Measurements from ENCODE around the gene FBXO38. TPM values are rescaled to one million over a fixed set of nuclear protein-coding genes. Genes with fewer than 3 reads are reported as not detected.

Gene FBXO38
- total and polyA plus RNA-seq, 2 of the 13 experiments (the other 11 are each of a cell fraction or from before 2014, with no cell fraction given) = 24.8 to 35.9 TPM

GRCh38 chr5:148383564-148384379 is at the start of gene FBXO38 (continued):
- TF ChIP-seq ZBTB46 (CRISPR knock-in tag; IDR thresholded peaks at IDR 0.05; ENCODE audit: borderline replicate concordance) (no peak), ZNF788 (CRISPR knock-in tag; IDR thresholded peaks at IDR 0.05; ENCODE audit: borderline replicate concordance) (peak; percentile 92; the same call in 1 of the 2 replicates), ZNF547 (CRISPR knock-in tag; IDR thresholded peaks at IDR 0.05) (peak; percentile 49; the same call in 1 of the 2 replicates), ZNF30 (CRISPR knock-in tag; IDR thresholded peaks at IDR 0.05) (no peak), ARHGAP35 (CRISPR knock-in tag; IDR thresholded peaks at IDR 0.05; ENCODE audit: borderline replicate concordance) (no peak), HOMEZ (CRISPR knock-in tag; IDR thresholded peaks at IDR 0.05; ENCODE audit: low read depth) (peak; percentile 42; the same call in 1 of the 2 replicates), JUND (CRISPR knock-in tag; IDR thresholded peaks at IDR 0.05) (peak; percentile 91), HINFP (CRISPR knock-in tag; IDR thresholded peaks at IDR 0.05; ENCODE audit: low read depth) (0 out of 2 replicates have a peak, but pooled peaks have one; percentile 36), RARG (CRISPR knock-in tag; IDR thresholded peaks at IDR 0.05; ENCODE audit: low read depth) (no peak), ZNF766 (CRISPR knock-in tag; IDR thresholded peaks at IDR 0.05; ENCODE audit: borderline replicate concordance) (no peak), MAFK (conservative IDR thresholded peaks at IDR 0.05 in 1 of 2, IDR thresholded peaks at IDR 0.05 in 1 of 2; ENCODE audit: low read length in 2 of 2) (no peak), ZC3H4 (CRISPR knock-in tag; IDR thresholded peaks at IDR 0.05; ENCODE audit: borderline replicate concordance) (no peak), NCOA5 (CRISPR knock-in tag; IDR thresholded peaks at IDR 0.05) (no peak), ZNF337 (CRISPR knock-in tag; IDR thresholded peaks at IDR 0.05; ENCODE audit: borderline replicate concordance, low read depth) (no peak), TOE1 (CRISPR knock-in tag; IDR thresholded peaks at IDR 0.05) (no peak), MXD1 (CRISPR knock-in tag; IDR thresholded peaks at IDR 0.05) (no peak), MNT (IDR thresholded peaks at IDR 0.05) (peak; percentile 58; the same call in 1 of the 2 replicates), ZFP37 (CRISPR knock-in tag; IDR thresholded peaks at IDR 0.05; ENCODE audit: borderline replicate concordance) (no peak), JUN (CRISPR knock-in tag; IDR thresholded peaks at IDR 0.05) (peak; percentile 95), ZNF138 (CRISPR knock-in tag; IDR thresholded peaks at IDR 0.05; ENCODE audit: low read depth) (0 out of 2 replicates have a peak, but pooled peaks have one; percentile 35)

All from HepG2 (cell line).